OCI-LY3 (cell line): Measurements from ENCODE around the gene LRP11.

ENCODE experiments used
- H2AFZ ChIP-seq: fragments of 200-600, 300-600 bp; shearing (Covaris generic); 2 replicates; pipeline ENCODE4 v1.6.0; 2014; ENCODE audit warnings: antibody characterized with exemption, low read depth, low read length
- H3K27ac ChIP-seq: fragments of 200-600, 300-600 bp; sonication (generic); 2 replicates; pipeline ENCODE4 v1.5.1; 2014; ENCODE audit warnings: mild to moderate bottlenecking, low read length, moderate library complexity, mixed read lengths
- H3K27me3 ChIP-seq: fragments of 200-600, 300-600 bp; sonication (generic); 2 replicates; pipeline ENCODE4 v1.6.1; 2014; ENCODE audit warnings: low read depth, low read length, mixed read lengths
- H3K36me3 ChIP-seq: fragments of 200-600, 300-600 bp; sonication (generic); replicated peaks from 2 replicates; pipeline ENCODE3; 2014; ENCODE audit warnings: low read depth, low read length, mixed read lengths
- H3K4me1 ChIP-seq: fragments of 300-600, 200-600 bp; sonication (generic); 2 replicates; pipeline ENCODE4 v1.6.1; 2014; ENCODE audit warnings: low read length, mixed read lengths
- H3K4me2 ChIP-seq: fragments of 200-600, 300-600 bp; sonication (generic); 2 replicates; pipeline ENCODE4 v1.6.1; 2014; ENCODE audit warnings: low read length, mixed read lengths
- H3K4me3 ChIP-seq: fragments of 300-600, 200-600 bp; sonication (generic); 2 replicates; pipeline ENCODE4 v1.5.1; 2014; ENCODE audit warnings: antibody characterized with exemption, mild to moderate bottlenecking, low read length, moderate library complexity
- H3K79me2 ChIP-seq: fragments of 300-600, 200-600 bp; shearing (Covaris generic); 2 replicates; pipeline ENCODE4 v1.6.1; 2014; ENCODE audit warnings: mild to moderate bottlenecking, low read length, mixed read lengths
- H3K9ac ChIP-seq: fragments of 300-600, 200-600 bp; shearing (Covaris generic); 2 replicates; pipeline ENCODE4 v1.6.0; 2014; ENCODE audit warnings: mild to moderate bottlenecking, low read length, moderate library complexity
- H3K9me3 ChIP-seq: fragments of 200-600, 300-600 bp; shearing (Covaris generic); 2 replicates; pipeline ENCODE4 v1.6.1; 2014; ENCODE audit warnings: low read length, mixed read lengths; ENCODE audit not compliant: insufficient read depth
- H4K20me1 ChIP-seq: fragments of 200-600, 300-600 bp; sonication (generic); 2 replicates; pipeline ENCODE4 v1.6.1; 2016; ENCODE audit warnings: low read length, mixed read lengths; ENCODE audit not compliant: insufficient read depth
- CTCF ChIP-seq: fragments of 200-600, 300-600 bp; sonication (generic); IDR thresholded peaks from 2 replicates; pipeline ENCODE4 v1.5.1; 2014; ENCODE audit warnings: antibody characterized with exemption, low read length, low read depth
- EZH2phosphoT487 ChIP-seq: fragments of 200-600 bp; shearing (Covaris generic); IDR thresholded peaks from 2 replicates; pipeline ENCODE4 v1.6.1; 2018; ENCODE audit warnings: antibody characterized with exemption, mixed run types, low read depth

The LRP11 gene

DNA sequence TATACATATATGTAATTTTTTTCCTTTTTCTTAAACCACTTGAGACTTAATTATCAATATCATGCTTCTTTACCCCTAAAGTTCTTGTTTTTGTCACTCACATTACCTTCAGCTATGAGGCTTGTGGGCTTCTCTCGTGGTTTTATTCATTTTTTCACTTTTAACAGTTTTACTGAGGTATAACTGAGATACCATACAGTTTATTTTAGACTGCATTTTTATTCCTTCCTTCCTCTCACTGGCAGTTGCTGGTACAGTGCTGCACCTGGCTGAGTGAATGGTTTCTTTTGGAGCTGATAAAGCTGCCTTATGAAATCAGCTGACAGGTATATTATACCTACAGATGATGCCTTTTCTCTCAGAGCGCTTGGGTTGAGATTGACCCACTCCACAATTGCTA is 54.4 kb downstream of the LRP11 start:
- Histone ChIP-seq H3K9me3 (no peaks in the 10 kb centered on the region), H3K27me3 (no peaks in the 10 kb centered on the region), H4K20me1 (no peaks in the 10 kb centered on the region), H3K4me1 (no peaks in the 10 kb centered on the region; the same call in 1 of the 2 replicates), H3K27ac (no peak overlapping the region), H3K79me2 (no peaks in the 10 kb centered on the region), H3K4me2 (no peak overlapping the region), H3K4me3 (no peak overlapping the region), H3K36me3 (peaks cover 4% of the 10 kb centered on the region), H3K9ac (no peak overlapping the region), H2AFZ (no peak overlapping the region)
- TF ChIP-seq EZH2phosphoT487 (no peak), CTCF (no peak)

DNA sequence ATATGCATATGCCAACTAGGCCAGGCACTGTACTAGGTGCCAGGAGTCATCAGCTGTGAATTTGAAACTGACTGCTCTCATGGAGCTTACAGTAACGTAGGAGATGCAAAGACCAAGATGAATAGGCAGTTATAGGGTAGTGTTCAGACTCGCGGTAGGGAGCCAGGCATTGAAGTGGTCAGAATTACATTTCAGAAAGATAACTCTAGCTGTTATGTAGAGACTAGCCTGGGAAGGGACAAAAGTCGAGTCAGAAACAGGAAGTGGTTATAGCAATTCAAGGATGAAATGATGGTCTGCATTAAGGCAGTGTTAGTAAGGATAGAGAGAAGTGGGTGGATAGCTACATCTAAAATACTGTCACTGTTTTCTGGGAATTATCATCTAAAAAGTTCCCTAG is 58.0 kb downstream of the LRP11 start:
- peaks cover 5% of the 10 kb centered on the region for H3K36me3 ChIP-seq
- H3K27ac ChIP-seq = no peak overlapping the region
- H3K4me3 ChIP-seq = no peak overlapping the region
- no peaks in the 10 kb centered on the region; the same call in 1 of the 2 replicates for H3K4me1 ChIP-seq
- H3K9ac ChIP-seq = no peak overlapping the region
- no peak overlapping the region for H3K4me2 ChIP-seq
- H3K27me3 ChIP-seq = no peaks in the 10 kb centered on the region
- no peaks in the 10 kb centered on the region for H4K20me1 ChIP-seq
- H2AFZ ChIP-seq = no peak overlapping the region
- no peak for TF ChIP-seq CTCF
- no peak for TF ChIP-seq EZH2phosphoT487
- no peaks in the 10 kb centered on the region for H3K79me2 ChIP-seq
- no peaks in the 10 kb centered on the region for H3K9me3 ChIP-seq

- no peaks in the 10 kb centered on the region for H3K4me1 ChIP-seq
- no peak overlapping the region for H3K27ac ChIP-seq
- no peaks in the 10 kb centered on the region for H3K27me3 ChIP-seq
- no peak overlapping the region for H3K4me2 ChIP-seq
- no peaks in the 10 kb centered on the region for H3K9me3 ChIP-seq
- no peak overlapping the region for H3K9ac ChIP-seq
- TF ChIP-seq CTCF (no peak), EZH2phosphoT487 (no peak)
- H4K20me1 ChIP-seq = no peaks in the 10 kb centered on the region
- no peak overlapping the region for H2AFZ ChIP-seq
- H3K79me2 ChIP-seq = no peaks in the 10 kb centered on the region
- H3K36me3 ChIP-seq = no peaks in the 10 kb centered on the region
- no peak overlapping the region for H3K4me3 ChIP-seq
These were observed 80.6 kb downstream of the LRP11 start for GRCh38 chr6:149783551-149783950.

GRCh38 chr6:149782337-149782736 is 81.8 kb downstream of the LRP11 start:
- Histone ChIP-seq H2AFZ (no peak overlapping the region), H3K4me2 (no peak overlapping the region), H3K79me2 (no peaks in the 10 kb centered on the region), H3K36me3 (no peaks in the 10 kb centered on the region), H3K9me3 (no peaks in the 10 kb centered on the region), H3K4me1 (no peaks in the 10 kb centered on the region), H3K27me3 (no peaks in the 10 kb centered on the region), H3K27ac (no peak overlapping the region), H3K9ac (no peak overlapping the region), H4K20me1 (no peaks in the 10 kb centered on the region), H3K4me3 (no peak overlapping the region)
- no peak for TF ChIP-seq EZH2phosphoT487
- no peak for TF ChIP-seq CTCF
